Left lung (tissue), 10 donors: ENCODE data around the gene CFAP251. TPM values are rescaled to one million over a fixed set of nuclear protein-coding genes. Genes with fewer than 3 reads are reported as not detected.
A peak's percentile ranks its signal among the peaks of the same experiment; 100 is the strongest.

Source experiments
- ATAC-seq: fragments of 200-7000 bp; cut with Tn5 transposase; one replicate; pipeline ENCODE4 v1.9.1; 2020; ENCODE audit warnings: moderate library complexity
- DNase-seq, 4 donors: peaks; one replicate each; pipeline ENCODE4 v3.0.0-alpha.2; 2013 to 2020
- H3K27ac ChIP-seq, 2 donors: fragments of 200-600 bp; sonication (generic) in 1 of 2; one replicate each; pipeline versions ENCODE4 v1.5.0 to v1.8.0; 2020 to 2021
- H3K27me3 ChIP-seq, 2 donors: fragments of 200-600 bp; sonication (generic) in 1 of 2; one replicate each; pipeline versions ENCODE4 v1.5.0 to v1.8.0; 2020 to 2021
- H3K36me3 ChIP-seq, 2 donors: fragments of 200-600 bp; sonication (generic) in 1 of 2; one replicate each; pipeline versions ENCODE4 v1.5.0 to v1.8.0; 2020 to 2021
- H3K4me1 ChIP-seq, 2 donors: fragments of 200-600 bp; one replicate each; pipeline ENCODE4 v1.8.0; 2021
- H3K4me3 ChIP-seq, 2 donors: fragments of 200-600 bp; sonication (generic) in 1 of 2; one replicate each; pipeline versions ENCODE4 v1.5.0 to v1.8.0; 2020 to 2021; ENCODE audit warnings: mild to moderate bottlenecking in 1 of 2
- H3K9me3 ChIP-seq, 2 donors: fragments of 200-600 bp; sonication (generic) in 1 of 2; one replicate each; pipeline versions ENCODE4 v1.5.0 to v1.8.0; 2020 to 2021
- CTCF ChIP-seq, 2 donors: fragments of 200-600 bp; sonication (generic) in 1 of 2; IDR thresholded peaks; one replicate each; pipeline versions ENCODE4 v1.5.0 to v1.8.0; 2021; ENCODE audit warnings: antibody characterized with exemption in 2 of 2
- intact Hi-C, 2 donors: fragments of 100-400 bp; cut with DNase I; formaldehyde crosslinking; loops; one replicate each; pipeline versions ENCODE4 v1.11.2 to v1.14.2; 2022
- polyA plus RNA-seq, 6 donors: library from polyadenylated mRNA; unstranded; fragments of 120-200 nt; gene quantifications; one replicate each; pipeline ENCODE4 v1.2.1, GENCODE V29; 2013; ENCODE audit not compliant: insufficient read length in 6 of 6
- total RNA-seq, 2 donors: library from RNA; stranded (reverse); fragmentation: NEBNext Ultra II Directional; extraction: Animal tissue kit (Norgen Biotek cat#: 25700); gene quantifications; one replicate each; pipeline ENCODE4 v1.2.1, GENCODE V29; 2021
- donor health status: DM: no; HTN: yes; CAD: no.
- donor health status: DM: no; HTN: no; CAD: no.

CFAP251 gene
- total and polyA plus RNA-seq, 8 donors: 3.9 to 13.3 (median 9.4) TPM

GRCh38 chr12:121992059-121992879, 73.9 kb downstream of the CFAP251 start:
- H3K27ac ChIP-seq: peak overlapping the region; percentile 68 to 69
- intact Hi-C loops: no loop called here
- TF ChIP-seq CTCF (IDR thresholded peaks at IDR 0.05): no peak
- no peak overlapping the region for H3K4me3 ChIP-seq
- H3K36me3 ChIP-seq: no peaks in the 10 kb centered on the region
- ATAC-seq (peak; percentile 86), DNase-seq (peak in 2 of 4 donors; percentile 45 to 67)
- H3K27me3 ChIP-seq: no peaks in the 10 kb centered on the region
- peaks cover 4 to 12% of the 10 kb centered on the region in 2 donors for H3K4me1 ChIP-seq
- H3K9me3 ChIP-seq: no peaks in the 10 kb centered on the region

GRCh38 chr12:121996050-121996944, 77.9 kb downstream of the CFAP251 start:
- H3K36me3 ChIP-seq: no peaks in the 10 kb centered on the region
- peak; percentile 30 for ATAC-seq
- intact Hi-C loops: no loop called here
- peaks cover 0 to 12% of the 10 kb centered on the region in 2 donors for H3K4me1 ChIP-seq
- no peaks in the 10 kb centered on the region for H3K27me3 ChIP-seq
- H3K4me3 ChIP-seq: no peak overlapping the region
- TF ChIP-seq CTCF (IDR thresholded peaks at IDR 0.05): no peak
- H3K27ac ChIP-seq: peak overlapping the region in 1 of 2 donors; percentile 3
- H3K9me3 ChIP-seq: no peaks in the 10 kb centered on the region
- DNase-seq: no peak

- intact Hi-C loops: no loop called here
- ATAC-seq: no peak
- peak overlapping the region in 1 of 2 donors; percentile 3 for H3K27ac ChIP-seq
Measured at GRCh38 chr12:121996945-121997612, 78.7 kb downstream of the CFAP251 start.

GRCh38 chr12:122001466-122002209, 83.2 kb downstream of the CFAP251 start:
- Histone ChIP-seq H3K4me1 (peaks cover 0 to 6% of the 10 kb centered on the region in 2 donors), H3K27me3 (peaks cover 0 to 19% of the 10 kb centered on the region in 2 donors), H3K4me3 (no peak overlapping the region), H3K27ac (no peak overlapping the region), H3K9me3 (no peaks in the 10 kb centered on the region), H3K36me3 (no peaks in the 10 kb centered on the region)
- intact Hi-C loops: no loop called here
- DNase-seq (no peak), ATAC-seq (no peak)
- no peak for TF ChIP-seq CTCF (IDR thresholded peaks at IDR 0.05)

More at GRCh38 chr12:121996945-121997612, 78.7 kb downstream of the CFAP251 start:
- Histone ChIP-seq H3K4me1 (peaks cover 0 to 6% of the 10 kb centered on the region in 2 donors), H3K36me3 (no peaks in the 10 kb centered on the region), H3K4me3 (no peak overlapping the region), H3K27me3 (no peaks in the 10 kb centered on the region), H3K9me3 (no peaks in the 10 kb centered on the region)
- DNase-seq: no peak
- no peak for TF ChIP-seq CTCF (IDR thresholded peaks at IDR 0.05)
